ENCODE measurements around the gene IFNLR1. TPM values are rescaled to one million over a fixed set of nuclear protein-coding genes. Genes with fewer than 3 reads are reported as not detected.

IFNLR1 gene
- total and polyA plus RNA-seq, 9 of the 15 experiments (the other 6 are each of a cell fraction or from before 2014, with no cell fraction given) = not detected

- no peak for TF ChIP-seq RNF219 (CRISPR knock-in tag; IDR thresholded peaks at IDR 0.05)
- no peak for TF ChIP-seq FOXK1 (CRISPR knock-in tag; IDR thresholded peaks at IDR 0.05; ENCODE audit: borderline replicate concordance)
- TF ChIP-seq FOXP1 (CRISPR knock-in tag; IDR thresholded peaks at IDR 0.05) = no peak
- TF ChIP-seq, protein P1, sequence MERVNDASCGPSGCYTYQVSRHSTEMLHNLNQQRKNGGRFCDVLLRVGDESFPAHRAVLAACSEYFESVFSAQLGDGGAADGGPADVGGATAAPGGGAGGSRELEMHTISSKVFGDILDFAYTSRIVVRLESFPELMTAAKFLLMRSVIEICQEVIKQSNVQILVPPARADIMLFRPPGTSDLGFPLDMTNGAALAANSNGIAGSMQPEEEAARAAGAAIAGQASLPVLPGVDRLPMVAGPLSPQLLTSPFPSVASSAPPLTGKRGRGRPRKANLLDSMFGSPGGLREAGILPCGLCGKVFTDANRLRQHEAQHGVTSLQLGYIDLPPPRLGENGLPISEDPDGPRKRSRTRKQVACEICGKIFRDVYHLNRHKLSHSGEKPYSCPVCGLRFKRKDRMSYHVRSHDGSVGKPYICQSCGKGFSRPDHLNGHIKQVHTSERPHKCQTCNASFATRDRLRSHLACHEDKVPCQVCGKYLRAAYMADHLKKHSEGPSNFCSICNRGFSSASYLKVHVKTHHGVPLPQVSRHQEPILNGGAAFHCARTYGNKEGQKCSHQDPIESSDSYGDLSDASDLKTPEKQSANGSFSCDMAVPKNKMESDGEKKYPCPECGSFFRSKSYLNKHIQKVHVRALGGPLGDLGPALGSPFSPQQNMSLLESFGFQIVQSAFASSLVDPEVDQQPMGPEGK (CRISPR knock-in tag; IDR thresholded peaks at IDR 0.05; ENCODE audit: borderline replicate concordance) = no peak
- no peak for TF ChIP-seq MTA2 (IDR thresholded peaks at IDR 0.05; ENCODE audit: low read depth)
- TF ChIP-seq ZNF586 (CRISPR knock-in tag; conservative IDR thresholded peaks at IDR 0.05) = no peak
- TF ChIP-seq ZNF282 (CRISPR knock-in tag; IDR thresholded peaks at IDR 0.05) = no peak
- TF ChIP-seq NFXL1 (CRISPR knock-in tag; IDR thresholded peaks at IDR 0.05) = no peak
- TF ChIP-seq, protein P2, sequence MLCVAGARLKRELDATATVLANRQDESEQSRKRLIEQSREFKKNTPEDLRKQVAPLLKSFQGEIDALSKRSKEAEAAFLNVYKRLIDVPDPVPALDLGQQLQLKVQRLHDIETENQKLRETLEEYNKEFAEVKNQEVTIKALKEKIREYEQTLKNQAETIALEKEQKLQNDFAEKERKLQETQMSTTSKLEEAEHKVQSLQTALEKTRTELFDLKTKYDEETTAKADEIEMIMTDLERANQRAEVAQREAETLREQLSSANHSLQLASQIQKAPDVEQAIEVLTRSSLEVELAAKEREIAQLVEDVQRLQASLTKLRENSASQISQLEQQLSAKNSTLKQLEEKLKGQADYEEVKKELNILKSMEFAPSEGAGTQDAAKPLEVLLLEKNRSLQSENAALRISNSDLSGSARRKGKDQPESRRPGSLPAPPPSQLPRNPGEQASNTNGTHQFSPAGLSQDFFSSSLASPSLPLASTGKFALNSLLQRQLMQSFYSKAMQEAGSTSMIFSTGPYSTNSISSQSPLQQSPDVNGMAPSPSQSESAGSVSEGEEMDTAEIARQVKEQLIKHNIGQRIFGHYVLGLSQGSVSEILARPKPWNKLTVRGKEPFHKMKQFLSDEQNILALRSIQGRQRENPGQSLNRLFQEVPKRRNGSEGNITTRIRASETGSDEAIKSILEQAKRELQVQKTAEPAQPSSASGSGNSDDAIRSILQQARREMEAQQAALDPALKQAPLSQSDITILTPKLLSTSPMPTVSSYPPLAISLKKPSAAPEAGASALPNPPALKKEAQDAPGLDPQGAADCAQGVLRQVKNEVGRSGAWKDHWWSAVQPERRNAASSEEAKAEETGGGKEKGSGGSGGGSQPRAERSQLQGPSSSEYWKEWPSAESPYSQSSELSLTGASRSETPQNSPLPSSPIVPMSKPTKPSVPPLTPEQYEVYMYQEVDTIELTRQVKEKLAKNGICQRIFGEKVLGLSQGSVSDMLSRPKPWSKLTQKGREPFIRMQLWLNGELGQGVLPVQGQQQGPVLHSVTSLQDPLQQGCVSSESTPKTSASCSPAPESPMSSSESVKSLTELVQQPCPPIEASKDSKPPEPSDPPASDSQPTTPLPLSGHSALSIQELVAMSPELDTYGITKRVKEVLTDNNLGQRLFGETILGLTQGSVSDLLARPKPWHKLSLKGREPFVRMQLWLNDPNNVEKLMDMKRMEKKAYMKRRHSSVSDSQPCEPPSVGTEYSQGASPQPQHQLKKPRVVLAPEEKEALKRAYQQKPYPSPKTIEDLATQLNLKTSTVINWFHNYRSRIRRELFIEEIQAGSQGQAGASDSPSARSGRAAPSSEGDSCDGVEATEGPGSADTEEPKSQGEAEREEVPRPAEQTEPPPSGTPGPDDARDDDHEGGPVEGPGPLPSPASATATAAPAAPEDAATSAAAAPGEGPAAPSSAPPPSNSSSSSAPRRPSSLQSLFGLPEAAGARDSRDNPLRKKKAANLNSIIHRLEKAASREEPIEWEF (CRISPR knock-in tag; IDR thresholded peaks at IDR 0.05) = no peak
- TF ChIP-seq L3MBTL2 (IDR thresholded peaks at IDR 0.05) = no peak
- TF ChIP-seq TSHZ1 (CRISPR knock-in tag; IDR thresholded peaks at IDR 0.05) = no peak
- TF ChIP-seq ZNF644 (tag; IDR thresholded peaks at IDR 0.05; ENCODE audit: low read depth) = no peak
- TF ChIP-seq KAT8 (IDR thresholded peaks at IDR 0.05; ENCODE audit: low read depth) = no peak
Observed at GRCh38 chr1:24150234-24151174, 36.6 kb downstream of the IFNLR1 start (continued).

Data from K562 (cell line).